ENCODE data around the gene GSTA5.
"Not testable (repeated sequence)": the region's sequence is repeated elsewhere in the genome, so short reads cannot be mapped to it uniquely, and the experiment has no call there.

Gene GSTA5

DNA sequence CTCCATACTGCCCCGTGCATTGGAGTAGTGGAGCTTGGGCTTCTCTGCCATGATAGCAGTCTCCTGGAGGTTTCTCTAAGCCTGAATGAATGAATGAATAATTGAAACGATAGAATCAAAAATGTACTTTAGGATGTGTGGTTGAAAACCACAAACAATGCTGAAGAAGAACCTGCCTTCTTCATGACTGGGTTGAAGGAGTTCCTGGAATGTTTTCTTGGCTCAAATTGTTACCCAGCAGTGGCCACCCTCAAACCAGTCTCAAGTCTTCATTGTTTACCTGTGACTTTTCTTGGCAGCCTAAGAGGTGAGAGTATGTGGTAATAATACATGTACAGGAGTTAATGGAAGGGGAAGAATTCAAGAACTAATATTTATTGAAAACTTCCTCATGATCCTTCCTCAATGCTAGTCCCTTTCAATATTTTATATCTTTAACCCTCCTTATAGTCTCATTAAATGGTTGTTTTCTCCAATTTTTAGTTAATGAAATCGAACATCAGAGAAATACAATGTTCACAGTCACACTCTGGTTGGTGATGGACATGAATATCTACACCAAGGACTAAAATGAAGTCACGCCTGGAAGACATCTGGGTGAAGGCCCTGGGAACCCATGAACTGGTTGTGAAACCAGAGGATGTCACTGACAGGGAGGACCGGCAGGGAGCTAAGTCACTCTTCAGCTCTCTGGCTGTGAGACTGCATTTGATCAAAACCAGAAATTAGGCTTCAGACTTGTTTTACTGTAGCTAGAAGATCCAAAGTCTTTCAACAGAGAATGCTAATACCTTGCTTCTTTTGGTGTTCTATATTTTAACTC is at the start of gene GSTA5:
GSTA5 (minus strand) TSS at position 51 of the 823 bp plus-strand sequence.
- DNase-seq (ENCODE audit: low read depth) = no peak

DNA sequence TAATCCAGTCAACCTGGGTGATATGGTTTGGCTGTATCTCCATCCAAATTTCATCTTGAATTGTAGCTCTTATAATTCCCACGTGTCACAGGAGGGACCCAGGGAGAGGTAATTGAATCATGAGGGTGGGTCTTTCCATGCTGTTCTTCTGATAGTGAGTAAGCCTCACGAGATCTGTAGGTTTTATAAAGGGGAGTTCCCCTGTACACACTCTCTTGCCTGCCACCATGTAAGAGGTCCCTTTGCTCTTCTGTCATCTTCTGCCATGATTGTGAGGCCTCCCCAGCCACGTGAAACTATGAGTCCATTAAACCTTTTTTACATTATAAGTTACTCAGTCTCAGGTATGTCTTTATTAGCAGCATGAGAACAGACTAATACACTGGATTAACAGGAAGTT is 49.4 kb upstream of the GSTA5 start:
- DNase-seq (ENCODE audit: low read depth) = no peak

DNA sequence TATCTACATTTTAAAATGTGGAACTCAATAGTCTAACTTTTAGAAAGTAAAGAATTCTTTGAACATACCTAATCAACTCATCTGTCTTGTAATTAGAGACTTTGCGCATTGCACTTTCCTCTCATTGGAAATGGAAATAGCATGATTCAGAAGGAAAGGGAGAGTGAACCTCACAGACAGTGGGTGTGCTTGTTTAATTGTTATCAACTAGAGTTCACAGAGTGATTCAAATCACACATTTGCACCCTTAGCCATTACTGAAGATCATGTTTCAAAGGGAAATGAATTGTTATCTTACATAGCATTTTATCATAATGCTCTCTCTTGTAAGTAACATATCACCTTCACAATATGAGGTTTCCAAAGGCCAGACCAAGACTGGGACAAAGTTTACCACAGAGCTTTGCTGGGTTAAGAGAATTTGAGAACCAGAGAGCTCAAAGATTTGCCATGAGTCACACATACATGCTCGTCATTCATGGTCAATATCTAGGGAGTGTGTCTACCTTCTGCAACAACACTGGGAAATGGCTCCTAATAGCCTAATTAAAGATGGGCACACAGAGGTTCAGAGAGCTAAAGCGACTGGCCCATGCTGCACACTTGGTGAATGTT is 47.4 kb upstream of the GSTA5 start:
- DNase-seq (ENCODE audit: low read depth) = no peak

DNA sequence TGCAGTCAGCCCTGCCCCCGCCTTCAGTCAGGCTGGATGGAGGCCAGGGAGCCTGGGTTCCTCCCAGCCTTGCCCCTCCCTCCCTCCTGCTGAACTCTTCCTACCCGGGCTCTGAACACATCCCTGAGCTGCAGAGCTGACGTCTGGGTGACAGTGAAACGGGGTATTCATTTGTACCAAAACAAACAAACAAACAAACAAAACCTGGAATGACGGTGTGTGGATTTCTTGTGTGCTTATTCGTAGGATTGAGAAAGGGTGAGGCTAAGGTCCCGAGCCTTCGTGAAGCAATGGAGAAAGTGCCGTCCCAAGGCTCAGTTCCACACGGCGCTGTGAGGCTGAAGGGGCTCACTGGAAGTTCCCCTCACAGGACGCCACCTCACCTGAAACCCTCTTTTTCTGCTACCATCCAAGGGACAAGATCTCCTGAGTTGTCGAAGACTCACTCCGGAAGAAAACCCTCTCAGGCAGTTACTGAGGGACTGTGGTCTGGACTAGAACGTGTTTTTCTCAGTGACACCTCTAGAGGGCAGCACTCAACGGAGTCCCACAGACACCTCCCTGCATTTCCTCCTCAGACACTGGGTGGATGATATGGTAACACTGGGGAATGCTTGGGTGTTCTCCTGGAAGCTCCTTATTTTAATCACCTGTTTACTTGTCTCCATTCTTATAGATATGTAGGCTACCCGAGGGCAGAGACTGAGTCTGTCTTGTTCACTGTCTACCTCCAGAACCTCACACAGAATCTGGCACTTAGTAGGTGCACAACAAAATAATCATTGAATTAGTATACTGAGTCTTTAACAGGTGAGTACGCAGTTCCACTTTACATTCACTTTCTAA is 41.6 kb upstream of the GSTA5 start:
- DNase-seq (ENCODE audit: low read depth) = peak; percentile 29

DNA sequence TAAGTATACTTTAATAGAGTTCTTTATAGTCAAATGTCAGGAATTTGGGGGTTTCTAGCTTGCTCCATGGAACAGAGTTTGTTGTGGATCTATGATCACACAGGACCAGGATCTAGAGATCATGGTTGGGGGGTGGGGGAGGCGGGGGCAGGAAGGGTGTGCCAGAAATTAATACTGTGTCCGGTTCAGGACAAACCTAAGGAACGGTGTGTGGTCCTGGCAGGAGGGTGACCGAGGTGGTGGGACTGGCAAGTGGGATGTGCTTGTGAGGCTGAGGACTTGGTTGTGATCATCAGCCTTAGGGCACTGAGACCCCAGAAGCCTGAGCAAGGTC is 41.0 kb upstream of the GSTA5 start:
- no peak for DNase-seq (ENCODE audit: low read depth)

DNA sequence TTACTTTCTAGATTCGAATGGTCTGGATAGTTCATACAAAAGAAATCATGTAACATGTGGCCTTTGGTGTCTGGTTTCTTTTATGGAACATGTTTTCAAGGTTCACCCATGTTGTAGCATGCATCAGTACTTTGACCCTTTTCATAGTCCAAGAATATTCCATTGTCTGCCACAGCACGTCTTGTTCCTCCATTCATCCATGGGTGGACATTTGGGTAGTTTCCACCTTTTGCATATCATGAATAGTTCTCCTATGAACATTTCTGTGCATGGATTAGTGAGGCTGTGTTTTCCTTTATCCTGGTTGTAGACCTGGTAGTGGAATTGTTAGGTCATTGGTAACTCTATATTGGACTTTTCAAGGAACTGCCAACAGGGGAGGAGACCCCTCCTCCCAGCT is 37.2 kb upstream of the GSTA5 start:
- no peak for DNase-seq (ENCODE audit: low read depth)

DNA sequence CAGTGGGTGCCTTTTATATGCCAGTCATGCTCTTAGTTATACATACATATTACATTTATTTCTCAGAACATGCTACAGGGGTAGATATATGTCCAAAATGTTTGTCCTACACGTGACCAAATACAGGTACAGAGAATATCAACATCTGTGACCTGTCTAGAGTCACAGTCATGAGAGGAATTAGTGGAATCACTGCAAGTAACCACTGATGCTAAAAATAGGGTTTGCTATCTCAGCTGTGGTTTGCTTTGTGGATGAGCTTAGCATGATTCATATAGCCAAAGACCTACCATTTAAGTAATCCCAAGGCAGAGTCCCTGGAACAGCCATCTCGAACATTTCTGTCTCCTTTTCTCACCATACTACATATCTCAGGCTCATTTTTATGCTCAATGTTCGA is 36.6 kb upstream of the GSTA5 start:
- no peak for DNase-seq (ENCODE audit: low read depth)

DNA sequence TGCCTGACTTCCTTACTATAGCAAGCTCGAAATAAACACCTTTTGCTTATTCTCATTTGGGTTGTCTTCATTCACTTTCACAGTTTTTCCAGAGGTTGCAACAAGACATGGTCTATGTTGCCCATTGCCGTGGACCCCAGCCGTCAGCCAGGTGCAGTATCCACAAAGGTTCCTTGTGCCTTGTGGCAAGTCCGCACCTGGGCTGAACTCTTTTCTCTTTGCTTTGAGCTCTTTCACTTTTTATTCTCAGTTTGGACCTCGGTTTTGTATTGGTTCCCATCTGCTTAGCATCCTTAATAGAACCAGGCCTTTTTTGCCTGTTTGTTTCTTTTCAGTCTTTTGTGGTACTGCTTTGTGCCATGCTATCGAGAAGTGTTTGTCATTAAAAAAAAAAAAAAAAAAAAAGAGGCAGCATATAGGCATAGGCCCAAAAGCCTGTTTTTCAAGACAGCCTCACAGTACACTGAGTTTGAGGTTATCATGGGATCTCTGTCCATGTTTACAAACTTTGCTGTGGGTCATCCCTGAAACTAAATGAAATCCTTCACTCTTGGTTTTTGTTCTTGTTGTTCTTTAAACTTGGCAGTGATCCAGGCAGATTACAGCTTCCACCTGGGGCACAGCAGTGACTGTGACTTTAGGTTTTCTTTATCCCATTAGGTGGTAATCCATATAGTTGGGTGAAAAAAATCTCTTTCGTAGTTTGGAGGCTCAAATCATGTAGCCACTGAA is 35.6 kb upstream of the GSTA5 start:
- DNase-seq (ENCODE audit: low read depth) = no peak

DNA sequence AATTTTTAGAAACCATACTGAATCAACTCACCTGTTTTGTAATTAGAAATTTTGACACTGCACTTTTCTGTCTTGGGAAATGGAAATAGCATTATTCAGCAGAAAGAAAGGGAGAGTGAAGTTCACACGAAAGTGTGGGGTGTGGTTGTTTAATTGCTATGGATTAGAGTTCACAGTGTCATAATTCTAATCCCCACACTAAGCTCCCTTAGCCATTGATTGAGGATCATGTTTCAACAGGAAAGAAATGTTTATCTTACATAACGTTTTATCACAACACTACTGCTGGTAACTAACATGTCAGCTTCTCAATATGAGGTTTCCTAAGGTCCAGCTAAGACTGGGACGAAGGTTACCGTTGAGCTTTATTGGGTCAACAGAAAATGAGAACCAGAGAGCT is 31.4 kb upstream of the GSTA5 start:
- no peak for DNase-seq (ENCODE audit: low read depth)

DNA sequence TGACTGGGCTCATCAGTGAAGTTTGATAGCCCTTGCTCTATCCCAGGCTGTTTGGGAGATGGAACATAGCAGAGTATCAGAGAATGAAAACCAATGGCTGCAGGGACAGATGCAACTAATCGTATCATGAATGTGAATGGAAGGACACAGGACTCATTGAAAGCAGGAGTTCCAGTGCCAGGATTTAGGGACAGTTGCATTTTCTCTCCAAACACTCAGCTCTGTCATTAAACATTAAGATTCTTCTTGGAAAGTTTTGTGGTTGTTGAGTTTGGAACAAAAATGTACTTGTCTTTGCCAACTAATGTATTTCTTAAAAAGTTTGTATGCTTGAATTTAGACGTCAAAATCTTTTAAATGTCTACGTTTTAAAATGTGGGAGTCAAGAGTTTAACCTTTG is 31.0 kb upstream of the GSTA5 start:
- DNase-seq (ENCODE audit: low read depth) = no peak

DNA sequence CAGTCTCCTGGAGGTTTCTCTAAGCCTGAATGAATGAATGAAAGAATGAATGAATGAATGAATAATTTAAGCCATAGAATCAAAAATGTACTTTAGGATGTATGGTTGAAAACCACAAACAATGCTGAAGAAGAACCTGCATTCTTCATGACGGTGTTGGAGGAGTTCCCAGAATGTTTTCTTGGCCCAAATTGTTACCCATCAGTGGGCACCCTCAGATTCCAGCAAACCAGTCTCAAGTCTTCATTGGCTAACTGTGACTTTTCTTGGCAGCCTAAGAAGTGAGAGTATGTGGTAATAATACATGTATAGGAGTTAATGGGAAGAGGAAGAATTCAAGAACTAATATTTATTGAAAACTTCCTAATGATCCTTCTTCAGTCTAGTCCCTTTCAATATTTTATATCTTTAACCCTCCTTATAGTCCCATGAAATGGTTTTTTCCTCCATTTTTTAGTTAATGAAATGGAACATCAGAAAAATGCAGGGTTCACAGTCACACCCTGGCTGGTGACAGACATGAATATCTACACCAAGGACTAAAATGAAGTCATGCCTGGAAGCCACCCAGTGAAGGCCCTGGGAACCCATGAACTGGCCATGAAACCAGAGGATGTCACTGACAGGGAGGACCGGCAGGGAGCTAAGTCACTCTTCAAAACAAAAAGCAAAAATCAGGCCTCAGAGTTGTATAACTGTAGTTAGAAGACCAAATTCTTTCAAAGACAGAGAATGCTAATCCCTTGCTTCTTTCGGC is 29.9 kb upstream of the GSTA5 start:
- not testable (repeated sequence) for DNase-seq (ENCODE audit: low read depth)

DNA sequence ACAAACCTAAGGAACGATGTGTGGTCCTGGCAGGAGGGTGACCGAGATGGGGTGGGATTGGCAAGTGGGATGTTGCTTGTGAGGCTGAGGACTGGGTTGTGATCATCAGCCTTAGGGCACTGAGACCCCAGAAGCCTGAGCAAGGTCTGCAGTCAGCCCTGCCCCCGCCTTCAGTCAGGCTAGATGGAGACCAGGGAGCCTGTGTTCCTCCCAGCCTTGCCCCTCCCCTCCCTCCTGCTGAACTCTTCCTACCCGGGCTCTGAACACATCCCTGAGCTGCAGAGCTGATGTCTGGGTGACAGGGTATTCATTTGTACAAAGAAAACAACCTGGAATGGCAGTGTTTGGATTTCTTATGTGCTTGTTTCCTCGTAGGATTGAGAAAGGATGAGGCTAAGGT is 28.3 kb upstream of the GSTA5 start:
- not testable (repeated sequence) for DNase-seq (ENCODE audit: low read depth)

DNA sequence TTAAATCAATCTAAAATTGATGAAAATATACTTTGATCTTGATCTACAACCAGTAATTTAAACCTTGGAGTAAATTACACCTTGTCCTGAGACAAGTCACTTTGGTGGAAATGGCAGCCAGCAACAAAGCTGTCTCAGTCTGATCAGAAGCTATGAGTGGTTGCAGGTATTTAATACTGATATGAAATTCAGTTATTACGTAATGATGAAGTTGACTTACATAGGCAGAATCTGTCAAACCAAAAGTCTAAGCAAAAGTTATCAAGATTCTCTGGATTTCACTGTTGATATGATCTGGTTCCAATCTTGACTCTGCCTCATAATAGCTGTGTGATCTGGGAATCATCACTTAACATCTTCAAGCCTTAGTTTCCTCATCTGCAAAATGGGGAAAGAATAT is 27.6 kb upstream of the GSTA5 start:
- no peak for DNase-seq (ENCODE audit: low read depth)

DNA sequence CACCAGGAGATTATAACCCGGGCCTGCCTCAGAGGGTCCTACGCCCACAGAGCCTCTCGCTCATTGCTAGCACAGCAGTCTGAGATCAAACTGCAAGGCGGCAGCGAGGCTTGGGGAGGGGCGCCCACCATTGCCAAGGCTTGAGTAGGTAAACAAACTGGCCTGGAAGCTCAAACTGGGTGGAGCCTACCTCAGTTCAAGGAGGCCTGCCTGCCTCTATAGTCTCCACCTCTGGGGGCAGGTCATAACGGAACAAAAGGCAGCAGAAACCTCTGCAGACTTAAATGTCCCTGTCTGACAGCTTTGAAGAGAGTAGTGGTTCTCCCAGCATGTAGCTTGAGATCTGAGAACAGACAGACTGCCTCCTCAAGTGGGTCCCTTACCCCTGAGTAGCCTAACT is 20.5 kb upstream of the GSTA5 start:
- DNase-seq (ENCODE audit: low read depth) = not testable (repeated sequence)

DNA sequence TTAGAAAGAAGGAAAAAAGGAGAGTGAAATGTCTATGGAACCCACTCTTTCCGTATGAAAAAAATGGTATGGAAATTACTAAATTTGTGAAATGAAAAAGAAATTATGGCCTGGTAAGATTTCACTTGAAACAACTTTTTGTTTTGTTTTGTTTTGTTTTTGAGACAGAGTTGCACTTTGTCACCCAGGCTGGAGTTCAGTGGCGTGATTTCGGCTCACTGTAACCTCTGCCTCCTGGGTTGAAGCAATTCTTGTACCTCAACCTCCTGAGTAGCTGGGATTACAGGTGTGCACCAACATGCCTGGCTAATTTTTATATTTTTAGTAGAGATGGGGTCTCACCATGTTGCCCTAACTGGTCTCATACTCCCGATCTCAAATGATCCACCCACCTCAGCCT is 17.8 kb upstream of the GSTA5 start:
- no peak for DNase-seq (ENCODE audit: low read depth)

DNA sequence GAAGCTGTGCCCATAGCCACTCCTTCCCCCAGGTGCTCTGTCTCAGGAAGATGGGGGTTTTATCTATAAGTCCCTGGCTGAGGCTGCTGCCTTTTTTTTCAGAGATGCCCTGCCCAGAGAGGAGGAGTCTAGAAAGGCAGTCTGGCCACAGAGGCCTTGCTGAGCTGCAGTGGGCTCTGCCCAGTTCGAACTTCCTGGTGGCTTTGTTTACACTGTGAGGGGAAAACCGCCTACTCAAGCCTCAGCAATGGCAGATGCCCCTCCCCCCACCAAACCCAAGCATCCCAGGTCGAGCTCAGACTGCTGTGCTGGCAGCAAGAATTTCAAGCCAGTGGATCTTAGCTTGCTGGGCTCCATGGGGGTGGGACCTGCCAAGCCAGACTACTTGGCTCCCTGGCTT is 15.5 kb upstream of the GSTA5 start:
- DNase-seq (ENCODE audit: low read depth) = not testable (repeated sequence)

DNA sequence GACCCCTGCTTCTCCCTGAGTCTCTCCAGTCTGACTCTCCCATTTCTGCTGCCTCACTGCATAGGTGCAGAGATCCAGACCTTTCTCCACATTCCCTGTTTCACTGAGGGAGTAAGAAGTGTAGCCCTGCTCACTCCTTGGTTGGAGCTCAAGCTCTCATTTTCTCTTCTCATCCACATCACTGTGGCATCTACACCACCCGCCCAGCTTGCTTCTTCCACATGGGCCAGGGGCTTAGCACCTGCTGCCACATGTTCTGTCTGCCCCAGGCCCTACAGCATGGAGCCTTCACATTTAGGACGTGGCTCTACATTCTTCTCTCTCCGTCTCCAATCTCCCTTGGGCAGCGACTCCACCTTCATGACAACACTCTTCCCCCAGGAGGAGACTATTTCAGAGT is 8.5 kb upstream of the GSTA5 start:
- DNase-seq (ENCODE audit: low read depth) = no peak

DNA sequence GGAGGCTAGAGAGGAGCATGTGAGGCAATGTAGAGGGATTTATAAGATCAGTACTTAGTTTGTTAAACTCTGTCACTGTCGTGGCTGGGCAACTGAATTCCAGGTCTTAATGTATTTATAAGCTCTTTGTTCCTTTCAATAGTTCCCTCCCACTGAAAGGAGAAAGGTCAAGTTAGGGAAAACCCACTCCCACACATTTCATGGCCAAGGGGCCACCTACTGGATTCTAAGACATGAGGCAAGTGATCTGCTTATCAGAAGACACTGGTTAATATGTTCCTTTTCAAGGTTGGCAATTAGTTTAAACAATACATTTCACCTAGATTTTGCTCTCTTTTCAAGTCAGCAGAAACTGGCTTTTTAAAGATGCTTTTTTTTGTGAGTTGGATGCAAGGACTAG is 5.4 kb upstream of the GSTA5 start:
- no peak for DNase-seq (ENCODE audit: low read depth)

DNA sequence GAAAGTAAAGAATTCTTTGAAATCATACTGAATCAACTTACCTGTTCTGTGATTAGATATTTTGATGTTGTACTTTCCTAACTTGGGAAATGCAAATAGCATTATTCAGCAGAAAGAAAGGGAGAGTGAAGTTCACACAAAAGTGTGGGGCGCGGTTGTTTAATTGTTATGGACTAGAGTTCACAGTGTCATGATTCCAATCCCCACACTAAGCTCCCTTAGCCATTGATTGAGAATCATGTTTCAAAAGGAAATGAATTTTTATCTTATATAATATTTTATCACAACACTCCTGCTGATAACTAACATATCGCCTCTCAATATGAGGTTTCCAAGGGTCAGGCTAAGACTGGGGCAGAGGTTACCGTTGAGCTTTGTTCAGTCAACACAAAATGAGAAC is 3.0 kb upstream of the GSTA5 start:
- no peak for DNase-seq (ENCODE audit: low read depth)

DNA sequence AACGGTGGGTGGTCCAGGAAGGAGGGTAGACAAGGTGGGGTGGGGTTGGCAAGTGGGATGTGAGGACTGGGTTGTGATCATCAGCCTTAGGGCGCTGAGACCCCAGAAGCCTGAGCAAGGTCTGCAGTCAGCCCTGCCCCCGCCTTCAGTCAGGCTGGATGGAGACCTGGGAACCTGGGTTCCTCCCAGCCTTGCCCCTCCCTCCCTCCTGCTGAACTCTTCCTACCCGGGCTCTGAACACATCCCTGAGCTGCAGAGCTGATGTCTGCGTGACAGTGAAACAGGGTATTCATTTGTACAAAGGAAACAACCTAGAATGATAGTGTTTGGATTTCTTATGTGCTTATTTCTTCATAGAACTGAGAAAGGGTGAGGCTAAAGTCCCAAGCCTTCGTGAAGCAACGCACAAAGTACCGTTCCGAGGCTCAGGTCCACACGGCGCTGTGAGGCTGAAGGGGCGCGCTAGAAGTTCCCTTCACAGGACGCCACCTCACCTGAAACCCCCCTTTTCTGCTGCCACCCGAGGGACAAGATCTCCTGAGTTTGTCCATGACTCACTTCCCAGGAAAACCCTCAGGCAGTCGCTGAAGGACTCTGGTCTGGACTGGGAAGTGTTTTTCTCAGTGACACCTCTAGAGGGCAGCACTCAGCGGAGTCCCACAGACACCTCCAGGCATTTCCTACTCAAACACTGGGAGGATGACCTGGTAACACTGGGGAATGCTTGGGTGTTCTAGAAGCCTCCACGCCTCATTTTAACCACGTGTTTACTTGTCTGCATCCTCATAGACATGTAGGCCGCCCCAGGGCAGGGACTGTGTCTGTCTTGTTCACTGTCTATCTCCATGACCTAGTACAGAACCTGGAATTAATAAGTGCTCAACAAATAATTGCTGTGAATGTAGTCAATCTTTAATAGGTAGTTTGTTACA is 1.2 kb downstream of the GSTA5 start:
- peak; percentile 10 for DNase-seq (ENCODE audit: low read depth)

DNA sequence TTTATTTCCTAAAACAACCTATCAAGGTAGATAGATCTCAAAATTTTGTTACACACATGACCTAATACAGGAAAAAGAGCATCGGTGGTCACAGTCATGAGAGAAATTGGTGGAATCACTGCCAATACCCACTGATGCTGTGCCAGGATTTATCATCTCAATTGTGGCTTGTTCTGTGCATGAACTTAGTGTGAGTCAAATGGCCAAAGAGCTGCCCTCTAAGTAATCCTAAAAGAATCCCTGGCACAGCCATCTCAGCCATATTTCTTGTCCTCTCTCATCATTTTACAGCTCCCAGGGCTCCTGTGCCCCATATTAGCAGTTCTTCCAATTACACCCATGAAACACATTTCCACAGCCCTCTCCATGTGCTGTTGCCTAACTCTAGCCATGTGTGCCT is 6.1 kb downstream of the GSTA5 start:
- no peak for DNase-seq (ENCODE audit: low read depth)
